ENCODE measurements around the gene FAM163A. TPM values are rescaled to one million over a fixed set of nuclear protein-coding genes. Genes with fewer than 3 reads are reported as not detected.

Gene FAM163A
- total and polyA plus RNA-seq, 7 donors = 0.36 to 2.4 (median 1.2) TPM; not detected in 1

DNA sequence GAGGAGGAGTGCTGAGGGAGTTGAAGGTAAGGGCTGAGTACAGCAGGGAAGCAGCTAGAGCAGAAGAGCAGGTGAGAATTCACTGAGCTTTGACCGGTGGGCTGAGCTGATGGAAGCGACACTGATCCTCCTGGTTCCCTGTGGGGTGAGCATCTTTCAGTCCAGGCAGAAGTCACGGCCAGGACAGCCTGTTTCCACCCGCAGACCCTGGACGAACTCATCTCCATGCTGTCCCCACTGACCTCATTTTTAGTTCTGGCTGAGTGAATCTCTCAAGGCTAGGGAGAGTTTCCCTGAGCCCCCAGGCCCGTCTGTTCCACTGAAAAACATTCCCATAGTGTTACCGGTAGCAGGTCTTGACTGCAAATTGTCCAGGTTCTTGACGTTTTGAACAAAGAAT, 31.5 kb downstream of the FAM163A start:
- WGBS, 2 donors = 80 to 90% methylated on average over 8 of the region's 8 CpGs
- intact Hi-C loops (cut with DNase I) = no loop called here

DNA sequence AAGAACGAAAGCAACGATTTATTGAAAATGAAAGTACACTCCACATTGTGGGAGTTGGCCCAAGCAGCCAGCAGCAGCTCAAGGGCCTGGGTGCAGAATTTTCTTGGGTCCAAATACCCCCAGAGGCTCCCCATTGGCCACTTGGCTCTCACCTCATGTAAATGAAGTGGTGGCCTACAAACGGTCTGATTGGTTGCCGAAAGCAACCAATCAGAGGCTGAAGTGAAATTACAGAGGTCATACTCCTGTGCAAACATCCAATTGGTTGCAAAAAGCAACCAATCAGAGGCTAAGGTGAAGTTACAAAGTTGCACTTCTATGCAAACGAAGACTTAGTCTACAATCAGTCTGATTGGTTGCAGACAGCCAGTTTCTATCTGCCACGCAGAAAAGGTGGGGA, 31.9 kb downstream of the FAM163A start:
- no peak overlapping the region for H3K4me3 ChIP-seq
- no peaks in the 10 kb centered on the region for H3K36me3 ChIP-seq
- intact Hi-C loops (cut with DNase I) = no loop called here
- H3K27me3 ChIP-seq = no peaks in the 10 kb centered on the region
- 87 to 93% methylated on average over 6 of the region's 6 CpGs for WGBS, 2 donors
- no peak for DNase-seq
- no peak overlapping the region for H3K27ac ChIP-seq
- peaks cover 0 to 13% (median 6%) of the 10 kb centered on the region in 4 donors for H3K4me1 ChIP-seq
- TF ChIP-seq, protein P1, sequence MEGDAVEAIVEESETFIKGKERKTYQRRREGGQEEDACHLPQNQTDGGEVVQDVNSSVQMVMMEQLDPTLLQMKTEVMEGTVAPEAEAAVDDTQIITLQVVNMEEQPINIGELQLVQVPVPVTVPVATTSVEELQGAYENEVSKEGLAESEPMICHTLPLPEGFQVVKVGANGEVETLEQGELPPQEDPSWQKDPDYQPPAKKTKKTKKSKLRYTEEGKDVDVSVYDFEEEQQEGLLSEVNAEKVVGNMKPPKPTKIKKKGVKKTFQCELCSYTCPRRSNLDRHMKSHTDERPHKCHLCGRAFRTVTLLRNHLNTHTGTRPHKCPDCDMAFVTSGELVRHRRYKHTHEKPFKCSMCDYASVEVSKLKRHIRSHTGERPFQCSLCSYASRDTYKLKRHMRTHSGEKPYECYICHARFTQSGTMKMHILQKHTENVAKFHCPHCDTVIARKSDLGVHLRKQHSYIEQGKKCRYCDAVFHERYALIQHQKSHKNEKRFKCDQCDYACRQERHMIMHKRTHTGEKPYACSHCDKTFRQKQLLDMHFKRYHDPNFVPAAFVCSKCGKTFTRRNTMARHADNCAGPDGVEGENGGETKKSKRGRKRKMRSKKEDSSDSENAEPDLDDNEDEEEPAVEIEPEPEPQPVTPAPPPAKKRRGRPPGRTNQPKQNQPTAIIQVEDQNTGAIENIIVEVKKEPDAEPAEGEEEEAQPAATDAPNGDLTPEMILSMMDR (IDR thresholded peaks at IDR 0.05) = no peak
- TF ChIP-seq EP300 (IDR thresholded peaks at IDR 0.05) (no peak), POLR2A (IDR thresholded peaks at IDR 0.05) (no peak), POLR2AphosphoS5 (IDR thresholded peaks at IDR 0.05) (no peak)
- H3K9me3 ChIP-seq = peaks cover 0 to 7% (median 0%) of the 10 kb centered on the region in 4 donors

More for the DNA sequence above, 31.5 kb downstream of the FAM163A start:
- Histone ChIP-seq H3K9me3 (peaks cover 0 to 7% (median 0%) of the 10 kb centered on the region in 4 donors), H3K27me3 (no peaks in the 10 kb centered on the region), H3K4me3 (no peak overlapping the region), H3K36me3 (no peaks in the 10 kb centered on the region), H3K4me1 (peaks cover 0 to 9% (median 2%) of the 10 kb centered on the region in 4 donors), H3K27ac (no peak overlapping the region)
- TF ChIP-seq POLR2A (IDR thresholded peaks at IDR 0.05) (no peak), POLR2AphosphoS5 (IDR thresholded peaks at IDR 0.05) (no peak), EP300 (IDR thresholded peaks at IDR 0.05) (no peak)
- TF ChIP-seq, protein P1 (IDR thresholded peaks at IDR 0.05) = no peak
- no peak for DNase-seq

DNA sequence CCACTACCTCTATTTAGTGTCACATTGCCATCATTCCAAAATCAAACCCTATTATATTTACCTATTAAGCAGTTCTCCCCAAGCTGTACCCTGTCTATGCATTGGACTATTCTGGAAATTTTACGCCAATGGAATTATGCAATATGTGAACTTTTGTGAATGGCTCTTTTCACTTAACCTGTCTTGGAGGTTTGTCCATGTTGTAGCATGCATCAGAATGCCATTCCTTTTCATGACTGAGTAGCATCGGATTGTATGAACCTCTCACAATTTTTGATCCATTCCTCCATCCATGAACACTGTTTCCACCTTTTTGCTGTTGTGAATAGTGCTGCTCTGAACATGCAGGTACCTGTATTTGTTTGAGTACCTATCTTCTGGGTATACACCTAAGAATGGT, 33.7 kb downstream of the FAM163A start:
- Histone ChIP-seq H3K27me3 (no peaks in the 10 kb centered on the region), H3K36me3 (no peaks in the 10 kb centered on the region), H3K4me3 (no peak overlapping the region), H3K9me3 (peaks cover 0 to 7% (median 0%) of the 10 kb centered on the region in 4 donors), H3K27ac (no peak overlapping the region), H3K4me1 (peaks cover 0 to 30% (median 15%) of the 10 kb centered on the region in 4 donors)
- DNase-seq = no peak
- intact Hi-C loops (cut with DNase I) = no loop called here
- WGBS, 2 donors = 94 to 95% methylated on average over 2 of the region's 2 CpGs
- no peak for TF ChIP-seq POLR2A (IDR thresholded peaks at IDR 0.05)
- TF ChIP-seq, protein P1 (IDR thresholded peaks at IDR 0.05) = no peak
- TF ChIP-seq EP300 (IDR thresholded peaks at IDR 0.05) = no peak
- TF ChIP-seq POLR2AphosphoS5 (IDR thresholded peaks at IDR 0.05) = no peak

DNA sequence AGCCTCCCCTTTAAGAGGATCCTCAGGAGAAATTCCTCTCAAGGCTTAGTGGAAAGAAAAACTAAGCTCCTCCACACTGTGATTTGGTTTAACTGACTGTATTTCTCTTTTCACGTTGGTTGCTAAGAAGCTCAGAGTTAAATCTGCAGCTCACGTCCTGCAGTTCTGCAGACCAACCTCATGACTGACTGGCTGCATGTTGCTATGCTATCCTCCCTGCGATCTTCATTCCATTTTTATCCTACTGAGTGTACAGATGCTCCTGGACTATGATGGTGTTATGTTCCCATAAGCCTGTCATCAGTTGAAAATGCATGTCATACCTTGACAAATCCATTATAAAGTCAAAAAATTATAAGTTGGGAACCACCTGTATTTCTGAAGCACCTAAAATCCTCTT, 34.6 kb downstream of the FAM163A start:
- no peak for DNase-seq
- no peaks in the 10 kb centered on the region for H3K9me3 ChIP-seq
- peaks cover 0 to 38% (median 22%) of the 10 kb centered on the region in 4 donors for H3K4me1 ChIP-seq
- TF ChIP-seq, protein P1 (IDR thresholded peaks at IDR 0.05) = no peak
- TF ChIP-seq EP300 (IDR thresholded peaks at IDR 0.05) = no peak
- no peak for TF ChIP-seq POLR2AphosphoS5 (IDR thresholded peaks at IDR 0.05)
- TF ChIP-seq POLR2A (IDR thresholded peaks at IDR 0.05) = no peak
- no peaks in the 10 kb centered on the region for H3K27me3 ChIP-seq
- no peaks in the 10 kb centered on the region for H3K36me3 ChIP-seq
- intact Hi-C loops (cut with DNase I) = no loop called here
- 90 to 91% methylated on average over 3 of the region's 3 CpGs for WGBS, 2 donors
- H3K27ac ChIP-seq = no peak overlapping the region
- no peak overlapping the region for H3K4me3 ChIP-seq
